HepG2 (cell line): Measurements from ENCODE around the gene MCC.

Experiments used
- BHLHE40 ChIP-seq: IDR thresholded peaks from 2 replicates; pipeline ENCODE4 v1.6.1; 2011; ENCODE audit warnings: low read length, improper control_type of control experiment
- ETS1 ChIP-seq: sonication (generic); formaldehyde crosslinking; IDR thresholded peaks from 2 replicates; pipeline ENCODE4 v1.4.0; 2020; ENCODE audit warnings: missing genetic modification reagents
- FOXK2 ChIP-seq: fragments of 450-650 bp; IDR thresholded peaks from 2 replicates; pipeline ENCODE4 v1.6.1; 2016
- SP1 ChIP-seq, 2 experiments: fragments of 450-650 bp in 1 of 2; sonication (generic) in 1 of 2; formaldehyde crosslinking in 1 of 2; IDR thresholded peaks; 2 replicates each; pipeline versions ENCODE4 v1.4.0 to v1.6.1; 2016 to 2020; ENCODE audit warnings: missing genetic modification reagents in 1 of 2
- ZNF138 ChIP-seq: sonication (generic); formaldehyde crosslinking; IDR thresholded peaks from 2 replicates; pipeline ENCODE4 v1.5.0; 2020; ENCODE audit warnings: mild to moderate bottlenecking, low read depth, missing genetic modification reagents
- ZNF274 ChIP-seq: sonication (generic); formaldehyde crosslinking; IDR thresholded peaks from 2 replicates; pipeline ENCODE4 v1.5.1; 2020; ENCODE audit warnings: mild to moderate bottlenecking, missing genetic modification reagents

DNA sequence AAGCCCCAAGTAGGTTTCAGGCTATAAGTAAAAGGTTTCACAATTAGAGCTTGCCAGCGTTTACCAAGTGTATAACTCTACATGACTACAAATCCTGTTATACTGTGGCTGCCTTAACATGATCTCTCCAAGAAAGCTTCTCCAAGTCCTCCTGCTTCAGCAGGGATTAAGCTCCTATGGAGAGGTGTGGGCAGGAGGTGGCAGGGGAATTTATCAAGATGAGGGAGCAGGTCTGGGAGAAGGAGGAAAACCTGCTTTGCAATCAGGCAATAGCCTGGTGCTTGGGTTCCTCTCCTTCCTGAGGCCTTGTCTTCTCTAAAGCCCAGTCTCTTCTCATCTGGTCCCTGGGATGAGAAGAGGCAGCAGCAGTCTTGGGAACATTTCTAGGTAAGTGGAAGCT lies 188.7 kb downstream of the MCC start:
- TF ChIP-seq ETS1 (CRISPR knock-in tag), result no peak
- no peak for TF ChIP-seq FOXK2
- TF ChIP-seq SP1 (IDR thresholded peaks at IDR 0.05), result no peak
- TF ChIP-seq SP1 (CRISPR knock-in tag; IDR thresholded peaks at IDR 0.05), result no peak
- no peak for TF ChIP-seq ZNF274
- no peak for TF ChIP-seq BHLHE40
- TF ChIP-seq ZNF138 (CRISPR knock-in tag), result no peak
